Measurements from ENCODE around the gene SMCO3.

The SMCO3 gene

DNA sequence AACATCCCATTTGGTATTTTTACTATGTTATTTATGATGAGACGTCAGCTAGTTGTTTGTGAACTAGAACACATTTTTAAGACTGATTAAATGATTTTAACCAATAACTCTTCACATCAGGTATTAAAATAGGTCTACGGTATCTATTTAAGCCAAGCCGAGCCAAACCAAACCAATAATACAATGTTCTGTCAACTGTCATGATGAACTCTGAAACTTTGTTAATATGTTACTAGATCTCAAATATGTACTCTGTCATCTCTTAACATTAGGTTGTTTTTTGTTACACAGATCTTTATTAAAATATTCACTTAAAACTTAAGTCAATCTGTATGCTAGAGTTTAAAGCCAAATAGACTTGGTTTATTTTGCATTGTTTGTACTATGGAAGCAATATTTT is 28.3 kb upstream of the SMCO3 start:
- no peaks in the 10 kb centered on the region for H3K36me3 Mint-ChIP-seq
- CTCF ChIA-PET = interaction anchor here (11.1 kb wide), 1 partner anchor 151 kb away, joined by 106 read pairs; no protein-coding TSS in a partner anchor
- DNase-seq = no peak

DNA sequence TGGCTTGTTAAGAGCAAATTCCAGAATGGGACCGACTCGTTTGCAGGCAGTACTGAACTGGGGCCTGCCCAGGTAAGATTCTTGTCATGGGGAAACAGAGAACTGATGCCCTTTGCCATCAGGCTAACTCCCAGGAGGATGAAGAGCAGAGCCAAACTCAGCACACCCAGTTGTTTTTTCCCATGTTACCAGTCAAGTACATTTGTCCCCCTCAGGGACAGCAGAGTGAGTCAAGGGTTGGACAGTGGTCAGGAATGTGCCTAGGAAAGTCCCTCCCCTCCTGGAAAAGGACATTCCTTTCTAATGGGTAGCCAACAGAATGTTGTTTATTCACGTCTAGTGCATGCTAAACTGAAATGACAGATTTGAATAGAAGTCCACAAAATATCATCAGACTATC is 27.8 kb upstream of the SMCO3 start:
- Mint-ChIP-seq H3K4me3 (no peak overlapping the region), H3K27me3 (peaks cover 12% of the 10 kb centered on the region), H3K36me3 (no peaks in the 10 kb centered on the region), H3K27ac (no peak overlapping the region), H3K9me3 (no peaks in the 10 kb centered on the region), H3K4me1 (peaks cover 2% of the 10 kb centered on the region)
- CTCF ChIA-PET = no interaction called here
- no peak for DNase-seq

More for the DNA sequence above, 28.3 kb upstream of the SMCO3 start:
- Mint-ChIP-seq H3K9me3 (no peaks in the 10 kb centered on the region), H3K4me3 (no peak overlapping the region), H3K27ac (no peak overlapping the region), H3K27me3 (peaks cover 12% of the 10 kb centered on the region), H3K4me1 (peaks cover 2% of the 10 kb centered on the region)

DNA sequence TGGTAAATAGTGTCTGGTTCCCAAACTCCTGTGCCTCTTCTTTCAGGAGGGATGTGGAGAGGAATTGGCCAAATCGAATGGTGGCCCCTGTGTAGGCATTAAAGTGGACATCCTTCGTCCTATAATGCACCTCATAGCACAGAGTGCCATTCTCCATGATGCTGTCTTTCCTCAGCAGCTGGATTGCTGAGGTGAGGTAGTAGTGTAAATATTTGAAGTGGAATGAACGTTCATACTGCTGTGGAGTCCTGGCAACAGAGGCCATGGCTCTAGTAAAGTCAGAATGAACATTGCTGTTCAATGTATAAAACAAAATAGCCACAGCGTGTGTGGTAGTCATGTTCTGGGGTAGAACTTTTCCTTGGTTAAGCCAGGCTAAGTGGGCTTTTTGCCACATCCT is 26.6 kb upstream of the SMCO3 start:
- H3K4me3 Mint-ChIP-seq = no peak overlapping the region
- no peaks in the 10 kb centered on the region for H3K9me3 Mint-ChIP-seq
- H3K27me3 Mint-ChIP-seq = peaks cover 12% of the 10 kb centered on the region
- H3K27ac Mint-ChIP-seq = no peak overlapping the region
- CTCF ChIA-PET = no interaction called here
- no peak for DNase-seq
- H3K4me1 Mint-ChIP-seq = peaks cover 2% of the 10 kb centered on the region
- no peaks in the 10 kb centered on the region for H3K36me3 Mint-ChIP-seq

DNA sequence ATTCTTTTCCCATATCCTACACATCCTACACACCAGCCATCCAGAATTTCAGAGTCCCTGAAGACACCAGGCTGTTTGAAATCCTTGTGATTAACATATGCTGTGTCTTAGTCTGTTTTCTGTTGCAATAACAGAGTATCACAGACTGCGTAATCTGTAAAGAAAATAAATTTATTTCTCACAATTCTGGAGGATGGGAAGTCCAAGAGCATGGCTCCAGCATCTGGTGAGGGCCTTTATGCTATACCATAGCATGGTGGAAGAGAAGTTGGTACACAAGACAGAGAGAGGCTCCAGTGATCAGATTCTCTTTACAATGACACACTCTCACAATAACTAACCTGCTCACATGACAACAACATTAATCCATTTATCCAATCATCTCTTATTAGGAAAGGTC is 25.3 kb upstream of the SMCO3 start:
- H3K4me1 Mint-ChIP-seq = no peaks in the 10 kb centered on the region
- no peak overlapping the region for H3K27ac Mint-ChIP-seq
- H3K27me3 Mint-ChIP-seq = peaks cover 12% of the 10 kb centered on the region
- H3K4me3 Mint-ChIP-seq = no peak overlapping the region
- no peaks in the 10 kb centered on the region for H3K36me3 Mint-ChIP-seq
- H3K9me3 Mint-ChIP-seq = no peaks in the 10 kb centered on the region
- no peak for DNase-seq
- CTCF ChIA-PET = no interaction called here

DNA sequence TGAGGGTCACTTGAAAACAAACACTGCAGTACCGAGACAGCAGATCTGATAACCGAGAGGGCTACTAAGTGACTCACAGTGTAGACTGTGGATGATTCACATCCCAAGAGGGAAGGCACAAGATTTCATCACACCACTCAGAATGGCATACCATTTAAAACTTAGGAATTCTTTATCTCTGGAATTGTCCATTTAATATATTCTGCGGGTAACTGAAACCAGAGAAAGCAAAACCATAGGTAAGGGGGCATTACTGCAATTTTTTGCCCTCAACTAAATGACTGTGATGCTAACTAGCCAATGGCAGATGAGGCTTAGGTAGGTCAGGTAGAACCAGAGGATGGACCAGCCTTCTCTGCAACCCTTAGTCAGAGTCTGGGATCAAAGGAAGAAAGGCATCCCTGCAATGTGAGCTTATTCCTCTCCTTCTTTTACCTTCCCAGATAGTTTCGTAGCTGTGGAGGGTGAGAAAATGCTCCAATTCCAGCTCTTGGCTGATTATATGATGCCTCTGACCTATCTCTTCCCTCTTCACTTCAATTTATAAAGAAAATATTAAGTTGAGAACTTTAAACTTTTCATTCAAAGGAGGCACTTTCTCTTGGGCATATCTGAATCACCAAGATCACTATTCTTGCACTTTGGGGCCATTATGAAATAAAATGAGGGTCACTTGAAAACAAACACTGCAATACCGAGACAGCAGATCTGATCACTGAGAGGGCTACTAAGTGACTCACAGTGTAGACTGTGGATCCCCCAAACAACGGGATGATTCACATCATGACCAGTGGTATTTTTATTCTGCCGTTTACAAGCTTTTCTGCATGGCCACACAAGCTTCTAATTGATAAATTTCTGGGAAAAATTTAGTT is 22.6 kb upstream of the SMCO3 start:
- no peak for DNase-seq
- no peak overlapping the region for H3K4me3 Mint-ChIP-seq

GRCh38 chr12:14834509-14834908 is 20.5 kb upstream of the SMCO3 start:
- Mint-ChIP-seq H3K36me3 (no peaks in the 10 kb centered on the region), H3K4me1 (no peaks in the 10 kb centered on the region), H3K9me3 (no peaks in the 10 kb centered on the region), H3K27me3 (peaks cover 12% of the 10 kb centered on the region), H3K4me3 (no peak overlapping the region), H3K27ac (no peak overlapping the region)
- no peak for DNase-seq
- CTCF ChIA-PET = no interaction called here

More for the DNA sequence above, 22.6 kb upstream of the SMCO3 start:
- Mint-ChIP-seq H3K36me3 (no peaks in the 10 kb centered on the region), H3K4me1 (no peaks in the 10 kb centered on the region), H3K9me3 (no peaks in the 10 kb centered on the region), H3K27ac (no peak overlapping the region), H3K27me3 (peaks cover 7% of the 10 kb centered on the region)
- CTCF ChIA-PET = no interaction called here

- Mint-ChIP-seq H3K9me3 (no peaks in the 10 kb centered on the region), H3K36me3 (no peaks in the 10 kb centered on the region), H3K4me3 (no peak overlapping the region), H3K27me3 (peaks cover 8% of the 10 kb centered on the region), H3K4me1 (no peaks in the 10 kb centered on the region), H3K27ac (no peak overlapping the region)
- no peak for DNase-seq
- CTCF ChIA-PET = interaction anchor here (1.1 kb wide), 1 partner anchor 388 kb away, joined by 3 read pairs; the partner anchor contains the start of gene RERG
These were observed 20.0 kb upstream of the SMCO3 start for GRCh38 chr12:14833952-14834351.

- no peaks in the 10 kb centered on the region for H3K36me3 Mint-ChIP-seq
- H3K27ac Mint-ChIP-seq = no peak overlapping the region
- no peak overlapping the region for H3K4me3 Mint-ChIP-seq
- no peak for DNase-seq
- CTCF ChIA-PET = interaction anchor here (0.7 to 1.1 kb wide), 2 partner anchors 204 to 388 kb away, joined by 3 read pairs; partner anchors contain the start of gene RERG
- H3K9me3 Mint-ChIP-seq = no peaks in the 10 kb centered on the region
- H3K27me3 Mint-ChIP-seq = peaks cover 8% of the 10 kb centered on the region
- H3K4me1 Mint-ChIP-seq = no peaks in the 10 kb centered on the region
These were observed 19.4 kb upstream of the SMCO3 start for GRCh38 chr12:14833336-14833735.

- Mint-ChIP-seq H3K27ac (no peak overlapping the region), H3K9me3 (no peaks in the 10 kb centered on the region), H3K36me3 (no peaks in the 10 kb centered on the region), H3K4me1 (no peaks in the 10 kb centered on the region), H3K27me3 (peaks cover 8% of the 10 kb centered on the region), H3K4me3 (no peak overlapping the region)
- DNase-seq = no peak
- CTCF ChIA-PET = no interaction called here
These were observed 14.9 kb upstream of the SMCO3 start for GRCh38 chr12:14828892-14829291.

DNA sequence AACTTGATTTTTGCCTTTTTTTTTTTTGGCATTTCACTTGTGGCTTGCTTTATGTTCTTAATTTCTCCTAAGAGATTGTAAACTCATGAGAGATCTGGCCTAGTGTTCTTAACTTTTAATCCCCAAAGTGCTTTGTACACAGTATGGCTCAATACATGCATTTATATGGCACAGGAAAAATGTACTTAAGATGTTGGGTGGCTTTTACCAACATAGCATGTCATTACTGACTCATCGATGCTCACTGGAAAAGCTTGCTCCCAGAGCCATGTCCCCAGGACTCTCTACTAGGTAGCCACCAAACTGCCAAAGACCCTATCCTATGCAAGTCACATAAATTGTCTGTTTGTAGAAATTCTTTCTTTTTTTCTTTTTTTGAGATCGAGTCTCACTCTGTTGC is 13.1 kb upstream of the SMCO3 start:
- Mint-ChIP-seq H3K9me3 (no peaks in the 10 kb centered on the region), H3K4me3 (no peak overlapping the region), H3K4me1 (peaks cover 3% of the 10 kb centered on the region), H3K27ac (no peak overlapping the region), H3K36me3 (no peaks in the 10 kb centered on the region), H3K27me3 (peaks cover 8% of the 10 kb centered on the region)
- CTCF ChIA-PET = no interaction called here
- DNase-seq = no peak

GRCh38 chr12:14826491-14826890 is 12.5 kb upstream of the SMCO3 start:
- no peak overlapping the region for H3K27ac Mint-ChIP-seq

DNA sequence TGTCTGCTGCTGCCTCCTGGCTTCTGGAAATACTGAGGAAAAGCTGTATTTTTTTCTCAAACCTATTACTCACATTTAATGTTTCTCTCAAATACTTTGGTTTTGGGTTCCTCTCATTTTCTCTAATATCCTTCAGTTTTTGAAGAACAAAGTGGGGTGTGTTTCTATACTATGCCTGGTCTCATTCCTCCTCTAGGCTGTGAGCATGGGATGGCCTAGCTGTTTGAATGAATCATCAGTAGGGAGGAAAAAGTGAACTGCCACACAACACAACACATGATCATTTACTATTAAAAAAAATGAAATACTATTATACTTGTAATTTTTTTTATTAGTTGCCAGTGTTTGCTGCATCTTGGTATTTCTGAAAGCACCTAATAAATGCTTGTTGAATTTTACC is 11.3 kb upstream of the SMCO3 start:
- Mint-ChIP-seq H3K36me3 (no peaks in the 10 kb centered on the region), H3K27ac (no peak overlapping the region), H3K4me1 (peaks cover 3% of the 10 kb centered on the region), H3K4me3 (no peak overlapping the region), H3K9me3 (no peaks in the 10 kb centered on the region), H3K27me3 (peaks cover 4% of the 10 kb centered on the region)
- CTCF ChIA-PET = no interaction called here
- DNase-seq = no peak

More at GRCh38 chr12:14826491-14826890, 12.5 kb upstream of the SMCO3 start:
- peaks cover 3% of the 10 kb centered on the region for H3K4me1 Mint-ChIP-seq
- CTCF ChIA-PET = no interaction called here
- H3K27me3 Mint-ChIP-seq = peaks cover 7% of the 10 kb centered on the region
- DNase-seq = no peak
- no peaks in the 10 kb centered on the region for H3K36me3 Mint-ChIP-seq
- H3K4me3 Mint-ChIP-seq = no peak overlapping the region
- no peaks in the 10 kb centered on the region for H3K9me3 Mint-ChIP-seq

- Mint-ChIP-seq H3K27ac (no peak overlapping the region), H3K4me1 (peaks cover 3% of the 10 kb centered on the region), H3K36me3 (no peaks in the 10 kb centered on the region), H3K4me3 (no peak overlapping the region), H3K9me3 (no peaks in the 10 kb centered on the region), H3K27me3 (peaks cover 4% of the 10 kb centered on the region)
- DNase-seq = no peak
- CTCF ChIA-PET = no interaction called here
These were observed 10.1 kb upstream of the SMCO3 start for GRCh38 chr12:14824012-14824634.

- CTCF ChIA-PET = interaction anchor here (0.8 to 1.9 kb wide), 5 partner anchors 9 to 409 kb away, joined by 3 to 7 read pairs (median 4); partner anchors contain the start of genes C12orf60, RERG and WBP11
- no peak overlapping the region for H3K27ac Mint-ChIP-seq
- H3K4me3 Mint-ChIP-seq = no peak overlapping the region
These were observed 2.5 kb downstream of the SMCO3 start for GRCh38 chr12:14811486-14811885.

More at GRCh38 chr12:14811486-14811885, 2.5 kb downstream of the SMCO3 start:
- Mint-ChIP-seq H3K9me3 (no peaks in the 10 kb centered on the region), H3K27me3 (peaks cover 3% of the 10 kb centered on the region), H3K36me3 (no peaks in the 10 kb centered on the region), H3K4me1 (peaks cover 11% of the 10 kb centered on the region)
- DNase-seq = no peak

Measured in activated naive CD4-positive, alpha-beta T cell treated with anti-CD3 and anti-CD28 coated beads, Interleukin-2, amount 10 ng/mL, durations not matched to agents 7 days and 5 days (primary cell).